ENCODE measurements around the gene OSBPL1A.

OSBPL1A gene

GRCh38 chr18:24114924-24115549 is 282.6 kb downstream of the OSBPL1A start:
- DNase-seq = no peak

GRCh38 chr18:24112874-24113615 is 284.6 kb downstream of the OSBPL1A start:
- no peak for DNase-seq

- no peak for DNase-seq
Observed at GRCh38 chr18:24112464-24112863, 285.2 kb downstream of the OSBPL1A start.

Data from bone marrow (tissue), 2 donors.